Progenitor cell of endocrine pancreas (in vitro differentiated cells): ENCODE results near the gene CNTN2. TPM values are rescaled to one million over a fixed set of nuclear protein-coding genes. Genes with fewer than 3 reads are reported as not detected.
A peak's percentile ranks its signal among the peaks of the same experiment; 100 is the strongest.

Source experiments
- DNase-seq: peaks from one replicate; pipeline ENCODE4 v3.0.0; 2021; ENCODE audit warnings: low spot score; ENCODE audit not compliant: unreplicated experiment
- H3K27ac Mint-ChIP-seq: 2 replicates; pipeline ENCODE4 v1.8.0; 2021; ENCODE audit warnings: mild to moderate bottlenecking, moderate library complexity, mixed read lengths
- H3K27me3 Mint-ChIP-seq: 2 replicates; pipeline ENCODE4 v1.8.0; 2021; ENCODE audit warnings: mixed read lengths
- H3K36me3 Mint-ChIP-seq: 2 replicates; pipeline ENCODE4 v1.8.0; 2022; ENCODE audit warnings: mixed read lengths; ENCODE audit not compliant: insufficient read depth
- H3K4me1 Mint-ChIP-seq: 2 replicates; pipeline ENCODE4 v1.8.0; 2021; ENCODE audit warnings: low read depth, mixed read lengths
- H3K4me3 Mint-ChIP-seq: 2 replicates; pipeline ENCODE4 v1.8.0; 2021; ENCODE audit warnings: low read depth, mild to moderate bottlenecking, moderate library complexity, mixed read lengths
- H3K9me3 Mint-ChIP-seq: 2 replicates; pipeline ENCODE4 v1.8.0; 2021; ENCODE audit warnings: low read depth, mixed read lengths
- CTCF ChIP-seq: fragments of 200-600 bp; sonication (generic); IDR thresholded peaks from one replicate; pipeline ENCODE4 v1.5.0; 2021; ENCODE audit warnings: antibody characterized with exemption, mild to moderate bottlenecking; ENCODE audit not compliant: unreplicated experiment
- total RNA-seq: library from RNA; stranded (reverse); gene quantifications from 2 replicates; pipeline ENCODE4 v1.2.1, GENCODE V29; 2021

Gene CNTN2
- total RNA-seq, 1 donor from 2014 or later: not detected

DNA sequence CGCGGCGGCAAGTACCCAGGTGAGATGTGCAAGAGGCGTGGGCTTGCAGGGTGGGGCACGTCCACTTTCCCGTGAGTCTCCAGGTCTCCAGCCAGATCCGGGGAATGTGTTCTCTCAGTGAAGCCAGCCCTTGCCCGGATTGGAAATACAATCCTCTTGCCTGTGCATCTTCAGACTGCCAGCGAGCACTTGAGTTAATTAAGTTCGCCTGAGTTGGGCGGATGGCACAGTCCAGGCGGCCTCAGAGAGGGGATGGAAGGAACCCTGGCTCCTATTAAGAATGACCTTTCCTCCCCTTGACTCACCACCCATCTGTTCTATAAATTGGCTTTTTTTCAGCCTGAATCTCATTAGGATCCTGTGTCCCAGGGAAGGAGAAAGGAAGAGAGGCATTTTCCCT, 33.3 kb upstream of the CNTN2 start:
- Mint-ChIP-seq H3K9me3 (no peaks in the 10 kb centered on the region), H3K27me3 (peaks cover 25% of the 10 kb centered on the region), H3K36me3 (no peaks in the 10 kb centered on the region), H3K4me1 (peaks cover 9% of the 10 kb centered on the region), H3K27ac (no peak overlapping the region), H3K4me3 (no peak overlapping the region)
- DNase-seq: no peak
- TF ChIP-seq CTCF: no peak

GRCh38 chr1:205012391-205013140, 30.4 kb upstream of the CNTN2 start:
- Mint-ChIP-seq H3K9me3 (no peaks in the 10 kb centered on the region), H3K27me3 (peaks cover 17% of the 10 kb centered on the region), H3K36me3 (no peaks in the 10 kb centered on the region), H3K4me1 (peaks cover 9% of the 10 kb centered on the region), H3K4me3 (no peak overlapping the region), H3K27ac (peak overlapping the region; percentile 14)
- no peak for TF ChIP-seq CTCF
- DNase-seq: no peak

- TF ChIP-seq CTCF: no peak
- Mint-ChIP-seq H3K27ac (no peak overlapping the region), H3K27me3 (peaks cover 16% of the 10 kb centered on the region), H3K4me1 (peaks cover 13% of the 10 kb centered on the region), H3K4me3 (no peak overlapping the region), H3K9me3 (no peaks in the 10 kb centered on the region), H3K36me3 (no peaks in the 10 kb centered on the region)
- no peak for DNase-seq
These were observed 29.2 kb upstream of the CNTN2 start for GRCh38 chr1:205013683-205014367.

DNA sequence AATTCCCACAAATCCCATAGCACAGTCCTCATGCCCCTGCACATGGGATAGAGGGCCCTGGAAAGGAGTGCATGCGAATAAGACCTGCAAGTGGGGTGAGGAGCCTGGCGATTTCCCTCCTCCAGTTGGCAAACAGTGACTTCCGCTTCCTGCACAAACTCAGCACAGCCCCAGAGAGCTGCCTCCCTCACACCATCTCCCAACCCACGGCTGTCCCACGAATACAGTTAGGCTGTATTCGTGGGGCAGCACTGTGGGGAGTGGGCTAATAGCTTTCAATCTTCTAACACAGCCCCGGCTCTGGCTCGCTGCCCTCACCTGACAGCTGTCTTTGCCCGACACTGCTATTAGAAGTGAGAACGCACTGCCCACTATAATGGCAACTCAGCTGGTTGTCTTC, 28.2 kb upstream of the CNTN2 start:
- H3K27ac Mint-ChIP-seq: peak overlapping the region; percentile 70
- H3K9me3 Mint-ChIP-seq: no peaks in the 10 kb centered on the region
- no peak for DNase-seq
- no peak overlapping the region for H3K4me3 Mint-ChIP-seq
- TF ChIP-seq CTCF: no peak
- H3K27me3 Mint-ChIP-seq: peaks cover 13% of the 10 kb centered on the region
- no peaks in the 10 kb centered on the region for H3K36me3 Mint-ChIP-seq
- peaks cover 13% of the 10 kb centered on the region for H3K4me1 Mint-ChIP-seq

DNA sequence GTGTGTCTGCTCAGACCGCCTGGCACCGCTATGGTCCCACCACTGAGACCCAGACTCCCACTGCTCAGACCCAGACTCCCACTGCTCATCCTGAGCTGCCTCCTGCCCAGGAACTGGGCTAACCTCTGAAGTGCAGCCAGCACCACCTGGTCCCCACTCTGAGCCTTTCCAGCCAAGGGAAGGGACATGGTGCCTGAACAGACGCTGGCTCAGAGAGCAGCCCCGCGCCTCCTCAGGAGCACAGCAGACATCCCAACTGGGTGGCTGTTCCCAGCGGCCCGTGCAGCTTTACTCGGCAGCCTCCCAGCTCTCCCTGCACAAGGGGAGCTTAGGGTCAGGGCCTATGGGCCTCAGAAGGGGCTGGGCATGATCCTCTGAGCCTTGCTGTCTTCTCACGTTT, 27.8 kb upstream of the CNTN2 start:
- no peaks in the 10 kb centered on the region for H3K9me3 Mint-ChIP-seq
- no peak for TF ChIP-seq CTCF
- peaks cover 13% of the 10 kb centered on the region for H3K4me1 Mint-ChIP-seq
- no peak overlapping the region for H3K27ac Mint-ChIP-seq
- no peaks in the 10 kb centered on the region for H3K36me3 Mint-ChIP-seq
- no peak overlapping the region for H3K4me3 Mint-ChIP-seq
- H3K27me3 Mint-ChIP-seq: peaks cover 13% of the 10 kb centered on the region
- no peak for DNase-seq
